WERI-Rb-1 (cell line): ENCODE measurements around the gene OSER1.
A peak's percentile ranks its signal among the peaks of the same experiment; 100 is the strongest.

Source experiments
- DNase-seq: peaks from one replicate; pipeline ENCODE4 v3.0.0-alpha.2; 2020
- H3K27ac ChIP-seq: fragments of 250-450 bp; sonication (Bioruptor Pico); 2 replicates; pipeline ENCODE4 v1.5.1; 2020; ENCODE audit warnings: mild to moderate bottlenecking, moderate library complexity
- H3K27me3 ChIP-seq: fragments of 250-450 bp; sonication (Bioruptor Pico); 2 replicates; pipeline ENCODE4 v1.5.1; 2021; ENCODE audit warnings: mild to moderate bottlenecking, low read depth, moderate library complexity; ENCODE audit not compliant: insufficient read depth, severe bottlenecking
- H3K36me3 ChIP-seq: fragments of 250-450 bp; sonication (Bioruptor Pico); 2 replicates; pipeline ENCODE4 v1.5.1; 2020; ENCODE audit warnings: mild to moderate bottlenecking, moderate library complexity
- H3K4me3 ChIP-seq: 2 replicates; pipeline ENCODE4 v1.5.1; 2011; ENCODE audit warnings: low read depth, mild to moderate bottlenecking, control low read depth, low read length
- H3K9me3 ChIP-seq: fragments of 250-450 bp; sonication (Bioruptor Pico); 2 replicates; pipeline ENCODE4 v1.5.1; 2021; ENCODE audit warnings: mild to moderate bottlenecking, moderate library complexity; ENCODE audit not compliant: severe bottlenecking
- TF ChIP-seq, protein P1 (sequence below): IDR thresholded peaks from 2 replicates; pipeline ENCODE4 v1.5.1; 2011; ENCODE audit warnings: low read depth, mild to moderate bottlenecking, control low read depth, inconsistent platforms, low read length

OSER1 gene

DNA sequence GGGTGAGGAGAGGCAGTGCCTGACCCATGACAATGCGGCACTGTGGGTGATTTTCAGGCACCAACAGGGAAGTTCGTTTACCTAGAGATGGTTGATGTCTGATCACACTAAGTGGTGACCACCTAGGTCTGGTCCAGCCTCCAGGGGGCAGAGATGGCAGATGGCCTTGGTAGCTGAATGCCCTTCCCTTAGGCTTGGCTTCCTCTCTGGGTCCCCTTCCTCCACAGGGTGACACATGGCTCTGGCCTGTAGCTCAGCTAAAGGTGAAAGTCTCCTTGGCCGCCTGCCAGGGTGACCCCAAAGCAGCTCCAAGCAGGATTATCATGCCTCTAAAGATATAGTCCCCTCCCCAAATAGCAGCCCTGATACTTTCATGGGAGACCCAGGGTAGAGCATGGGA is 43.0 kb upstream of the OSER1 start:
- TF ChIP-seq, protein P1, sequence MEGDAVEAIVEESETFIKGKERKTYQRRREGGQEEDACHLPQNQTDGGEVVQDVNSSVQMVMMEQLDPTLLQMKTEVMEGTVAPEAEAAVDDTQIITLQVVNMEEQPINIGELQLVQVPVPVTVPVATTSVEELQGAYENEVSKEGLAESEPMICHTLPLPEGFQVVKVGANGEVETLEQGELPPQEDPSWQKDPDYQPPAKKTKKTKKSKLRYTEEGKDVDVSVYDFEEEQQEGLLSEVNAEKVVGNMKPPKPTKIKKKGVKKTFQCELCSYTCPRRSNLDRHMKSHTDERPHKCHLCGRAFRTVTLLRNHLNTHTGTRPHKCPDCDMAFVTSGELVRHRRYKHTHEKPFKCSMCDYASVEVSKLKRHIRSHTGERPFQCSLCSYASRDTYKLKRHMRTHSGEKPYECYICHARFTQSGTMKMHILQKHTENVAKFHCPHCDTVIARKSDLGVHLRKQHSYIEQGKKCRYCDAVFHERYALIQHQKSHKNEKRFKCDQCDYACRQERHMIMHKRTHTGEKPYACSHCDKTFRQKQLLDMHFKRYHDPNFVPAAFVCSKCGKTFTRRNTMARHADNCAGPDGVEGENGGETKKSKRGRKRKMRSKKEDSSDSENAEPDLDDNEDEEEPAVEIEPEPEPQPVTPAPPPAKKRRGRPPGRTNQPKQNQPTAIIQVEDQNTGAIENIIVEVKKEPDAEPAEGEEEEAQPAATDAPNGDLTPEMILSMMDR, result peak; percentile 40; the same call in 1 of the 2 replicates
- Histone ChIP-seq H3K9me3 (no peaks in the 10 kb centered on the region), H3K27me3 (no peaks in the 10 kb centered on the region), H3K36me3 (no peaks in the 10 kb centered on the region), H3K4me3 (no peak overlapping the region), H3K27ac (no peak overlapping the region)
- DNase-seq, result peak; percentile 27

DNA sequence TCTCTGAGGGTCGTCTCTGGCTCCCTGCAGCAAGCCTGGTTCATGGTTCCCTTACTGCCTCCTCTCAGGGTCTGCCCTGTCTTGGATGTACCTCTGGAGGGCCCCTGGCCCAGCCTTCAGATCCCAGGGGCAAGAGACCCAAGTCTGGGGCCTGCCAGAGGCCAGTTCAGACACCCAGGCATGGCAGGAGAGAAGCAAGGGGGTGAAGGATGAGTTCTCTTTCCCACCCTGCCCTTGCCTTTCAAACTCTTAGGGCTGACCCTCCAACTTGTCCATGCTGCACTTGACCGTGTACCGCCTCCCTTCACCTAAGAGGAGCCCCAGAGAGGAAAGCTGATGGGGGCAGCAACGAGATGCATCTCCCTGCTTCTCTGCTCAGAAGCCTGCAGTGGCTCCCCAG is 40.7 kb upstream of the OSER1 start:
- Histone ChIP-seq H3K9me3 (no peaks in the 10 kb centered on the region), H3K36me3 (no peaks in the 10 kb centered on the region), H3K27ac (no peak overlapping the region), H3K27me3 (no peaks in the 10 kb centered on the region), H3K4me3 (no peak overlapping the region)
- no peak for DNase-seq
- TF ChIP-seq, protein P1, result no peak

DNA sequence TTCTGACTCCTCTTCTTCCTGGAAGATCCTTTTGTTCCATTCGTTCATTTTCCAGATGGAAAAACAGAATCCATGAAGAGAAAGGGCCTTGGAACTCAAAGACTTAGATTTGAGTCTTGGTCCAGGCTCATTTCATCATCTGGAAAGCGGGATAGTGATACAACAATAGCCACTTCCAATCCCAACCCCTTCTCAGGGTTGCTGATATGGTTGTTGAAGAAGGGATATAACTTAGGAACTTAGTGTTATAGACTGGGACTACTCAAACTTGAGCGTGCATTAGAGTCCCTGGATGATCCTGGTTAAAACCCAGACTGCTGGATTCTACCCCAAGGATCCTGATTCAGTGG is 37.8 kb upstream of the OSER1 start:
- H3K36me3 ChIP-seq, result no peaks in the 10 kb centered on the region
- H3K27me3 ChIP-seq, result no peaks in the 10 kb centered on the region
- TF ChIP-seq, protein P1, result no peak
- H3K27ac ChIP-seq, result no peak overlapping the region
- DNase-seq, result no peak
- no peaks in the 10 kb centered on the region for H3K9me3 ChIP-seq
- no peak overlapping the region for H3K4me3 ChIP-seq

DNA sequence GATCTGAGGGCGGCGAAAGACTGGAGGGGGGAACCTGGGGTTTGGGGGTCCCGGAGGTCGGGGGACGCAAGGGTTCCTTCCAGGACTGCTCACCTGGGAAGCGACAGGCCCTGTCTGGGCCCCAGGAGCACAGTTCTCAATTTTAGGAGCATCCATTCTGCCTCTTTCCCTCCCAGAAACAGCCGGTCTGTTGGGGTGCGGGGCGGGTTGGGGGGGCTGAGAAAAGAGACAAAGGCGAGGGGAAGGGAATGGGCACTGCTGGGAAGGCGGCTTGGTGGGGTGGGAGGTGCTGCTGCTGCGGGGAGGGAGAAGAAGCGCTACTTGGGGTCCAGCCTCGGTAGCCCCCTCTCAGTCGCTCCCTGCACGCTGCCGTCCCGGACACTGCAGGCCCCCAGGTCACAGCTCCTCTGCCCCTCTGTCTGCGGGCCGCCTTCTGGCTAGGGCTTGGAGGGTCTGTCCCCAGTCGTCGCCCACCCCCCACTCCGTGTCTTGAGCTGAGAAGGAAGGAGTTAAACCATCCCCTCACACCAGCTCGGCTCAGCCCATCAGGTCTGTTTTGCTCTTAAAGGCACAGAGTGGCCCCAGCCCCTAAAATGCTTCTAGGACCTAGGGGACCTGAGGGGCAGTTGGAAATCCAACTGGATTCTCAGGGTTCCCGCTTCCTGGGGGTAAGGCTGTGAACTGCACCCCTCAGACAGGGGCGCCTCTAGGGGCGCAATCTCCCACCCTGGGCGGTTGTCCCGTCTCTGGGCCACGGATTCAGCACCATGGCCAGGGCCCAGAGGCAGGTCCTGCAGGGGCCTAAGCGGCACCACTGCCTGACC is 37.2 kb upstream of the OSER1 start:
- Histone ChIP-seq H3K27ac (peak overlapping the region; percentile 57), H3K27me3 (no peaks in the 10 kb centered on the region), H3K36me3 (no peaks in the 10 kb centered on the region), H3K4me3 (peak overlapping the region; percentile 90), H3K9me3 (no peaks in the 10 kb centered on the region)
- TF ChIP-seq, protein P1, result 0 out of 2 replicates have a peak, but pooled peaks have one; percentile 5
- DNase-seq, result no peak

DNA sequence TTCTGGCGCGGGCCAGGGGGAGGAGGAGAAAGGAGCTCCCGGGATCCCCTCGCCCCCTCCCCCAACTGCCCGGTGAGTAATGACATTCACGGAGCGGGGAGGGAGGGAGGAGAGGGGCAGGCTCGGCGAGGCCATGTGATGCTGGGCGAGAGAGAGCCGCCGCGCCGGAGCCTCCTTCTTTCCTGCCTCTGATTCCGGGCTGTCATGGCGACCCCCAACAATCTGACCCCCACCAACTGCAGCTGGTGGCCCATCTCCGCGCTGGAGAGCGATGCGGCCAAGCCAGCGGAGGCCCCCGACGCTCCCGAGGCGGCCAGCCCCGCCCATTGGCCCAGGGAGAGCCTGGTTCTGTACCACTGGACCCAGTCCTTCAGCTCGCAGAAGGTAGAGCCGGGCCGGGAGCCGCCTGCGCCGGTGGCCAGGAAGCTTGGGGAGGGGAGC is 36.6 kb upstream of the OSER1 start, which contains the start of gene GDAP1L1:
Gene GDAP1L1, plus strand, starts transcription at position 178 of the 441 bp plus-strand sequence. Its CDS starts 27 bp downstream, at position 205.
- Histone ChIP-seq H3K36me3 (no peaks in the 10 kb centered on the region), H3K27ac (peak within 1 kb of the TSS; percentile 57), H3K4me3 (peak within 1 kb of the TSS; percentile 90), H3K27me3 (no peaks in the 10 kb centered on the region), H3K9me3 (no peaks in the 10 kb centered on the region)
- DNase-seq, result peak; percentile 83
- TF ChIP-seq, protein P1, result no peak

DNA sequence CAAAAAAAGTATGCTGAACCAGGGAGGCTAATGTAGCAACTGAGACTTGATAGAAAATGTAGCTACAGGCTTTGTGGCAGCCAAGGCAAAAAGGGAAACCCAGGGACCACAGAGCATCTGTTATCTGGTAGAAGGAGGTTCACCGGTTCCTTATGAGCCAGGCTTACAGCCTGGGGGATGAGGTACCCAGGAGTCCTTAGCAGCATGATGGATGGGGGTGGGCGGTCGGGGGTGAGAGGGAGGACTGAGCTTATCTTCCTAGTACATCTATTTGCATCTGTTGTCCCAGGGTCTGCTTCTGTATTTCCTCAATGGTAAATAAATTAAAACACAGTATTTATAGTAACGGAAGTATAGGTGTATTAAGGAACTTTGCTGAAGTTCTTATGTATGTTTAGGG is 35.4 kb upstream of the OSER1 start:
- H3K27ac ChIP-seq, result no peak overlapping the region
- DNase-seq, result no peak
- no peaks in the 10 kb centered on the region for H3K9me3 ChIP-seq
- H3K4me3 ChIP-seq, result no peak overlapping the region
- H3K36me3 ChIP-seq, result no peaks in the 10 kb centered on the region
- no peaks in the 10 kb centered on the region for H3K27me3 ChIP-seq
- TF ChIP-seq, protein P1, result no peak
